Chondrocyte (in vitro differentiated cells): ENCODE measurements around the gene DRC3. TPM values are rescaled to one million over a fixed set of nuclear protein-coding genes. Genes with fewer than 3 reads are reported as not detected.
"Not testable (repeated sequence)": the region's sequence is repeated elsewhere in the genome, so short reads cannot be mapped to it uniquely, and the experiment has no call there.

ENCODE experiments used
- DNase-seq: peaks from one replicate; pipeline ENCODE4 v3.0.0; 2021; ENCODE audit warnings: mixed read lengths, low spot score
- H3K27ac Mint-ChIP-seq: one replicate; pipeline ENCODE4 v1.8.0; 2021; ENCODE audit warnings: mild to moderate bottlenecking, moderate library complexity, mixed read lengths; ENCODE audit not compliant: unreplicated experiment
- H3K27me3 Mint-ChIP-seq: 2 replicates; pipeline ENCODE4 v1.8.0; 2021; ENCODE audit warnings: low read depth, mixed read lengths
- H3K36me3 Mint-ChIP-seq: 2 replicates; pipeline ENCODE4 v1.8.0; 2021; ENCODE audit warnings: low read depth, mixed read lengths
- H3K4me1 Mint-ChIP-seq: 2 replicates; pipeline ENCODE4 v1.8.0; 2021; ENCODE audit warnings: low read depth, mild to moderate bottlenecking, mixed read lengths
- H3K4me3 Mint-ChIP-seq: one replicate; pipeline ENCODE4 v1.8.0; 2021; ENCODE audit warnings: mild to moderate bottlenecking, moderate library complexity, mixed read lengths; ENCODE audit not compliant: unreplicated experiment
- H3K9me3 Mint-ChIP-seq: 2 replicates; pipeline ENCODE4 v1.8.0; 2021; ENCODE audit warnings: low read depth, mixed read lengths
- total RNA-seq: library from RNA; stranded (reverse); gene quantifications from 3 replicates; pipeline ENCODE4 v1.2.1, GENCODE V29; 2021
- TF ChIP-seq, protein P1 (sequence below): fragments of 200-600 bp; sonication (generic); IDR thresholded peaks from 2 replicates; pipeline ENCODE4 v1.5.0; 2021; ENCODE audit warnings: antibody characterized with exemption, mild to moderate bottlenecking, moderate library complexity

Gene DRC3
- total RNA-seq, 1 donor from 2014 or later = 1.2 TPM

DNA sequence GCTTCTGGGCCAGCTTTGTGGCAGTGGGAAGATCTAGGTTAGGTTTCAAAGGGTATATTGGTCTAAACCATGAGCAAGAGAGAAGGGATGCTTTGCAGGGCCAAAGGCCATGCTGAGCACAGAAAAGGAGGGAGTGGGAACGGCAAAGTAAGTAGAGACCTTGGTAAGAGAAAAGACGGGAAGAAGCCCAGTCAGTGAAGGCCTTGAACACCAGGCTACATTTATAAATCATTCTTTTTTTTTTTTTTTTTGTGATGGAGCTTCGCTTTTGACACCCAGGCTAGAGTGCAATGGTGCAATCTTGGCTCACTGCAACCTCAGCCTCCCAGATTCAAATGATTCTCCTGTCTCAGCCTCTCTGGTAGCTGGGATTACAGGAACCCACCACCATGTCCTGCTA, 18.6 kb upstream of the DRC3 start:
- H3K36me3 Mint-ChIP-seq = peaks cover 8% of the 10 kb centered on the region
- no peaks in the 10 kb centered on the region for H3K9me3 Mint-ChIP-seq
- no peak overlapping the region for H3K4me3 Mint-ChIP-seq
- H3K4me1 Mint-ChIP-seq = peaks cover 39% of the 10 kb centered on the region
- DNase-seq = no peak
- H3K27ac Mint-ChIP-seq = no peak overlapping the region
- TF ChIP-seq, protein P1, sequence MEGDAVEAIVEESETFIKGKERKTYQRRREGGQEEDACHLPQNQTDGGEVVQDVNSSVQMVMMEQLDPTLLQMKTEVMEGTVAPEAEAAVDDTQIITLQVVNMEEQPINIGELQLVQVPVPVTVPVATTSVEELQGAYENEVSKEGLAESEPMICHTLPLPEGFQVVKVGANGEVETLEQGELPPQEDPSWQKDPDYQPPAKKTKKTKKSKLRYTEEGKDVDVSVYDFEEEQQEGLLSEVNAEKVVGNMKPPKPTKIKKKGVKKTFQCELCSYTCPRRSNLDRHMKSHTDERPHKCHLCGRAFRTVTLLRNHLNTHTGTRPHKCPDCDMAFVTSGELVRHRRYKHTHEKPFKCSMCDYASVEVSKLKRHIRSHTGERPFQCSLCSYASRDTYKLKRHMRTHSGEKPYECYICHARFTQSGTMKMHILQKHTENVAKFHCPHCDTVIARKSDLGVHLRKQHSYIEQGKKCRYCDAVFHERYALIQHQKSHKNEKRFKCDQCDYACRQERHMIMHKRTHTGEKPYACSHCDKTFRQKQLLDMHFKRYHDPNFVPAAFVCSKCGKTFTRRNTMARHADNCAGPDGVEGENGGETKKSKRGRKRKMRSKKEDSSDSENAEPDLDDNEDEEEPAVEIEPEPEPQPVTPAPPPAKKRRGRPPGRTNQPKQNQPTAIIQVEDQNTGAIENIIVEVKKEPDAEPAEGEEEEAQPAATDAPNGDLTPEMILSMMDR = no peak
- no peaks in the 10 kb centered on the region for H3K27me3 Mint-ChIP-seq

DNA sequence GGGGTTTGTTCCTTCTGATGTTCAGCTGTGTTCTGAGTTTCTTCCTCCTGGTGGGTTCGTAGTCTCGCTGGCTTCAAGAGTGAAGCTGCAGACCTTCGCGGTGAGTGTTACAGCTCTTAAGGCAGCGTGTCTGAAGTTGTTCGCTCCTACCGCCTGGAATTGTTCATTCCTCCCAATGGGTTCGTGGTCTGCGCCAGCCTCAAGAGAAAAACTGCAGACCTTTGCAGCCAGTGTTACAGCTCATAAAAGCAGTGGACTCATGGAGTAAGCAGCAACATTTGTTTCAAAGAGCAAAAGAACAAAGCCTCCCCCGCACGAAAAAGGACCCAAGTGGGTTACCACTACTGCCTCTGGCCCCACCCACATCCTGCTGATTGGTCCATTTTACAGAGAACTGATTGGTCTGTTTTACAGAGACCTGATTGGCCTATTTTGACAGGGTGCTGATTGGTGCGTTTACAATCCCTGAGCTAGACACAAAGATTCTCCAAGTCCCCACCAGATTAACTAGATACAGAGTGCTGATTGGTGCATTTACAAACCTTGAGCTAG, 16.8 kb upstream of the DRC3 start:
- not testable (repeated sequence) for H3K36me3 Mint-ChIP-seq, H3K9me3 Mint-ChIP-seq, H3K4me3 Mint-ChIP-seq, H3K27me3 Mint-ChIP-seq, DNase-seq
- H3K4me1 Mint-ChIP-seq = peaks cover 55% of the 10 kb centered on the region
- H3K27ac Mint-ChIP-seq = peak overlapping the region; percentile 17

DNA sequence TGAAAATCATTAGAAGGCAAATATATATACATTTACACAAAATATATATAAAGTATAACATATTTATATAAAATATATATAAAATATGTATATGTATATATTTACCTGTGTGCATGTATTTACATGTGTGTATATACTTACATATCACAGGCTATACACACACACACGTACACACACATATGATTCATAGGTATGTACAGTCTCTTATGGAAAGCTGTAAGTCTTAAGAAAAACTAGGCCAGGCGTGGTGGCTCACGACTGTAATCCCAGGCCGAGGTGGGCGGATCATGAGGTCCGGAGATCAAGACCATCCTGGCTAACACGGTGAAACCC, 15.1 kb upstream of the DRC3 start:
- H3K9me3 Mint-ChIP-seq = no peaks in the 10 kb centered on the region
- TF ChIP-seq, protein P1 = no peak
- H3K27me3 Mint-ChIP-seq = no peaks in the 10 kb centered on the region
- DNase-seq = no peak
- peaks cover 8% of the 10 kb centered on the region for H3K36me3 Mint-ChIP-seq
- peak overlapping the region; percentile 98 for H3K27ac Mint-ChIP-seq
- peaks cover 42% of the 10 kb centered on the region for H3K4me1 Mint-ChIP-seq
- no peak overlapping the region for H3K4me3 Mint-ChIP-seq

- Mint-ChIP-seq H3K27ac (peak overlapping the region; percentile 98), H3K27me3 (no peaks in the 10 kb centered on the region), H3K4me3 (peak overlapping the region; percentile 27), H3K4me1 (peaks cover 47% of the 10 kb centered on the region), H3K36me3 (peaks cover 8% of the 10 kb centered on the region), H3K9me3 (no peaks in the 10 kb centered on the region)
- TF ChIP-seq, protein P1 = no peak
- DNase-seq = no peak
Measured at GRCh38 chr17:17958982-17959381, 13.7 kb upstream of the DRC3 start.

GRCh38 chr17:17959520-17960361, 12.9 kb upstream of the DRC3 start:
- peak overlapping the region; percentile 27 for H3K4me3 Mint-ChIP-seq
- no peaks in the 10 kb centered on the region for H3K9me3 Mint-ChIP-seq
- H3K27me3 Mint-ChIP-seq = no peaks in the 10 kb centered on the region
- no peak for DNase-seq
- H3K36me3 Mint-ChIP-seq = peaks cover 8% of the 10 kb centered on the region
- peak overlapping the region; percentile 98 for H3K27ac Mint-ChIP-seq
- peaks cover 47% of the 10 kb centered on the region for H3K4me1 Mint-ChIP-seq
- TF ChIP-seq, protein P1 = no peak
